Neural cell (in vitro differentiated cells): ENCODE data around the gene PTAFR.

Experiments used
- CTCF ChIP-seq: fragments of 450-650 bp; IDR thresholded peaks from 2 replicates; pipeline ENCODE4 v1.5.1; 2014; ENCODE audit warnings: antibody characterized with exemption, mild to moderate bottlenecking, moderate library complexity; ENCODE audit not compliant: poor library complexity, severe bottlenecking
- EP300 ChIP-seq: fragments of 450-650 bp; conservative IDR thresholded peaks from 2 replicates; pipeline ENCODE4 v1.6.1; 2014; ENCODE audit warnings: antibody characterized with exemption, mild to moderate bottlenecking, moderate library complexity; ENCODE audit not compliant: poor library complexity, severe bottlenecking
- EZH2 ChIP-seq: fragments of 200-600, 300-800 bp; shearing (Covaris generic), sonication (generic); IDR thresholded peaks from 2 replicates; pipeline ENCODE4 v1.6.1; 2014; ENCODE audit warnings: antibody characterized with exemption, low read length, borderline replicate concordance, mild to moderate bottlenecking; ENCODE audit not compliant: insufficient read depth, poor library complexity, severe bottlenecking
- MXI1 ChIP-seq: fragments of 450-650 bp; conservative IDR thresholded peaks from 2 replicates; pipeline ENCODE4 v1.6.1; 2014; ENCODE audit warnings: antibody characterized with exemption, mild to moderate bottlenecking; ENCODE audit not compliant: poor library complexity, severe bottlenecking
- POLR2AphosphoS5 ChIP-seq: IDR thresholded peaks from 2 replicates; pipeline ENCODE4 v1.6.1; 2012
- RAD21 ChIP-seq: fragments of 450-650 bp; conservative IDR thresholded peaks from 2 replicates; pipeline ENCODE4 v1.6.1; 2014; ENCODE audit warnings: antibody characterized with exemption, mild to moderate bottlenecking, moderate library complexity

- TF ChIP-seq CTCF (no peak), EZH2 (no peak), POLR2AphosphoS5 (no peak), MXI1 (no peak), RAD21 (no peak), EP300 (no peak)
Observed at GRCh38 chr1:28161751-28162150, 14.7 kb downstream of the PTAFR start.
